GM18507 (cell line): ENCODE measurements around the gene ZNRF2.

ENCODE experiments used
- DNase-seq: peaks from one replicate; pipeline ENCODE4 v3.0.0; 2011; ENCODE audit warnings: low read depth; ENCODE audit not compliant: insufficient read length; ENCODE audit errors: extremely low spot score
- FAIRE-seq: peaks from 2 replicates; lab custom pipeline; 2011; peaks lifted over from hg19 to GRCh38; lab: Jason Lieb, UNC

The ZNRF2 gene

GRCh38 chr7:30310674-30311362 lies 26.4 kb downstream of the ZNRF2 start:
- DNase-seq (no peak), FAIRE-seq (no peak)

GRCh38 chr7:30312178-30312577 lies 27.8 kb downstream of the ZNRF2 start:
- DNase-seq (no peak), FAIRE-seq (no peak)

GRCh38 chr7:30313348-30313747 lies 29.0 kb downstream of the ZNRF2 start:
- DNase-seq, result no peak
- FAIRE-seq, result no peak

- DNase-seq (no peak), FAIRE-seq (no peak)
These were observed 29.4 kb downstream of the ZNRF2 start for GRCh38 chr7:30313793-30314192.

GRCh38 chr7:30315589-30315988 lies 31.2 kb downstream of the ZNRF2 start:
- DNase-seq (no peak), FAIRE-seq (no peak)

- DNase-seq (no peak), FAIRE-seq (peak; percentile 53)
These were observed 36.0 kb downstream of the ZNRF2 start for GRCh38 chr7:30320392-30320791.

- no peak for DNase-seq
- FAIRE-seq, result no peak
These were observed 36.9 kb downstream of the ZNRF2 start for GRCh38 chr7:30321089-30321881.

- DNase-seq (no peak), FAIRE-seq (no peak)
These were observed 37.4 kb downstream of the ZNRF2 start for GRCh38 chr7:30321882-30322192.

- peak; percentile 97 for FAIRE-seq
- DNase-seq, result no peak
These were observed 38.0 kb downstream of the ZNRF2 start for GRCh38 chr7:30322271-30323005.

- DNase-seq (no peak), FAIRE-seq (no peak)
These were observed 38.6 kb downstream of the ZNRF2 start for GRCh38 chr7:30323006-30323355.

- peak; percentile 29 for FAIRE-seq
- no peak for DNase-seq
These were observed 43.4 kb downstream of the ZNRF2 start for GRCh38 chr7:30327813-30328212.

- no peak for FAIRE-seq
- DNase-seq, result no peak
These were observed 44.0 kb downstream of the ZNRF2 start for GRCh38 chr7:30328381-30328780.

GRCh38 chr7:30329716-30330115 lies 45.3 kb downstream of the ZNRF2 start:
- no peak for DNase-seq
- no peak for FAIRE-seq

- DNase-seq (no peak), FAIRE-seq (peak; percentile 88)
These were observed 46.0 kb downstream of the ZNRF2 start for GRCh38 chr7:30330134-30331111.

- no peak for FAIRE-seq
- DNase-seq, result no peak
These were observed 46.9 kb downstream of the ZNRF2 start for GRCh38 chr7:30331338-30331737.

- FAIRE-seq, result no peak
- no peak for DNase-seq
These were observed 48.2 kb downstream of the ZNRF2 start for GRCh38 chr7:30332549-30332948.

- DNase-seq (no peak), FAIRE-seq (peak; percentile 5)
These were observed 51.5 kb downstream of the ZNRF2 start for GRCh38 chr7:30335763-30336487.

GRCh38 chr7:30344513-30344912 lies 60.1 kb downstream of the ZNRF2 start:
- FAIRE-seq, result peak; percentile 31

More at GRCh38 chr7:30344513-30344912, 60.1 kb downstream of the ZNRF2 start:
- DNase-seq, result no peak
